K562 (cell line): ENCODE data around the gene SLPI. TPM values are rescaled to one million over a fixed set of nuclear protein-coding genes. Genes with fewer than 3 reads are reported as not detected.

Experiments
- BCOR ChIP-seq: fragments of 450-650 bp; IDR thresholded peaks from 2 replicates; pipeline ENCODE4 v1.6.1; 2016
- LEF1 ChIP-seq: fragments of 450-650 bp; IDR thresholded peaks from 2 replicates; pipeline ENCODE4 v1.6.1; 2016; ENCODE audit warnings: mild to moderate bottlenecking
- PBX2 ChIP-seq, 2 experiments: IDR thresholded peaks in 1 of 2; conservative IDR thresholded peaks in 1 of 2; 2 replicates each; pipeline ENCODE4 v1.6.1; 2016; ENCODE audit warnings: low read depth in 2 of 2, mild to moderate bottlenecking in 1 of 2, missing compliant biosample characterization in 1 of 2, missing genetic modification characterization in 1 of 2, moderate library complexity in 1 of 2
- ZNF354B ChIP-seq: fragments of 250-450 bp; sonication (Bioruptor Pico); IDR thresholded peaks from 2 replicates; pipeline ENCODE4 v1.4.0; 2020
- polyA plus RNA-seq, 8 experiments: library from polyadenylated mRNA; depleted of rRNA in 4 of 8; stranded (reverse) in 5 of 8; unstranded in 3 of 8; fragments of >200 nt; fragmentation: Nextera tagmentation in 2 of 8; fragmentation: Illumina TruSeq in 1 of 8; extraction: Ambion mirVana in 2 of 8; extraction: Trizol in 1 of 8; gene quantifications; 2 replicates each; pipeline versions ENCODE4 v1.2.1 to v1.2.3, GENCODE V29; 2011 to 2014; ENCODE audit warnings: inconsistent platforms in 1 of 8, missing spikeins in 1 of 8
- total RNA-seq, 7 experiments: library from RNA; depleted of rRNA in 6 of 7; stranded (reverse); fragments of >200 nt in 6 of 7; fragmentation: Illumina TruSeq in 2 of 7; extraction: Trizol in 2 of 7; gene quantifications; 2 replicates each; pipeline versions ENCODE4 v1.2.1 to v1.2.3, GENCODE V29; 2011 to 2021; ENCODE audit warnings: low replicate concordance in 1 of 7
- TF ChIP-seq, protein P1 (sequence below), 2 experiments: fragments of 200-800 bp in 1 of 2; sonication (Bioruptor generic) in 1 of 2; sonication (generic) in 1 of 2; formaldehyde crosslinking in 1 of 2; IDR thresholded peaks in 1 of 2; conservative IDR thresholded peaks in 1 of 2; 2 replicates each; pipeline versions ENCODE4 v1.5.0 to v1.6.1; 2016 to 2020; ENCODE audit warnings: missing compliant biosample characterization in 1 of 2, missing genetic modification characterization in 1 of 2, missing genetic modification reagents in 1 of 2
- TF ChIP-seq, protein P2 (sequence below): sonication (generic); formaldehyde crosslinking; IDR thresholded peaks from 2 replicates; pipeline ENCODE4 v1.8.1; 2023; ENCODE audit warnings: mild to moderate bottlenecking, missing genetic modification reagents, moderate library complexity

The SLPI gene
- total and polyA plus RNA-seq, 9 of the 15 experiments (the other 6 are each of a cell fraction or from before 2014, with no cell fraction given): 0.78 TPM; not detected in 8

DNA sequence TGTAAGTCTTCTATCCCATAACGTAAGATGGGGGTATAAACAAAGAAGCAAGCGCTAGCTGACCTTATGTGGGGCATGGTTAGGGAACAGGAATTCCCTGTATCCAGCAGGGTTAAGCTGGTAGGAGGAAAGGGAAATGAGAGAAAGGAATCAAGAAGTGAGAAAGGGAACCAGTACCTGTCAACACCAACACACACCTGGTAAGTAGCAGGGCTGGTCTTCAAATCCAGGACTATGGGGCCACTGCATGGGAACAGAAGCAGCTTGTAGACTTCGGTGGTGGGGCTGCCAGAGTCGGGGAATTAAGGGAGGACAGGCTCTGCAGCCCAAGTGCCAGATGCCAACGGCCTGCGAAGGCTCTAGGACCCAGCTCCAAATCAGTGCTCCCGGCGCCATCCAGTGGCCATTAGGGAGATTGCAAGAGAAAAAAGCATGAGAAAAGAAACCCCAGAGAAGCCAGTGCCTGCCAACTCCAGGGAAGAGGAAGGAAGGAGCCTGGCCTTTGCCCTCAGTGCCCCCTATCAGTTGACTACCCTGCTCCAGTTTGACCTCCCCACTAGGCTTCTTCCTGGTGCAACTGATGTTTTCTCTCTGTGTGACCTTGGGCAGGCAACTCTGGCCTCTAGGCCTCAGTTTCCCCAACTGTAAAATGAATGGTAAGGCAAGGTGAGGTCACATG lies 36.5 kb upstream of the SLPI start (continued):
- TF ChIP-seq, protein P1, sequence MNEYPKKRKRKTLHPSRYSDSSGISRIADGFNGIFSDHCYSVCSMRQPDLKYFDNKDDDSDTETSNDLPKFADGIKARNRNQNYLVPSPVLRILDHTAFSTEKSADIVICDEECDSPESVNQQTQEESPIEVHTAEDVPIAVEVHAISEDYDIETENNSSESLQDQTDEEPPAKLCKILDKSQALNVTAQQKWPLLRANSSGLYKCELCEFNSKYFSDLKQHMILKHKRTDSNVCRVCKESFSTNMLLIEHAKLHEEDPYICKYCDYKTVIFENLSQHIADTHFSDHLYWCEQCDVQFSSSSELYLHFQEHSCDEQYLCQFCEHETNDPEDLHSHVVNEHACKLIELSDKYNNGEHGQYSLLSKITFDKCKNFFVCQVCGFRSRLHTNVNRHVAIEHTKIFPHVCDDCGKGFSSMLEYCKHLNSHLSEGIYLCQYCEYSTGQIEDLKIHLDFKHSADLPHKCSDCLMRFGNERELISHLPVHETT (CRISPR knock-in tag; conservative IDR thresholded peaks at IDR 0.05 in 1 of 2, IDR thresholded peaks at IDR 0.05 in 1 of 2): no peak
- TF ChIP-seq ZNF354B (CRISPR knock-in tag): no peak
- TF ChIP-seq LEF1: no peak
- TF ChIP-seq PBX2 (CRISPR knock-in tag; IDR thresholded peaks at IDR 0.05; ENCODE audit: low read depth): no peak
- no peak for TF ChIP-seq PBX2 (tag; conservative IDR thresholded peaks at IDR 0.05; ENCODE audit: low read depth)
- TF ChIP-seq, protein P2, sequence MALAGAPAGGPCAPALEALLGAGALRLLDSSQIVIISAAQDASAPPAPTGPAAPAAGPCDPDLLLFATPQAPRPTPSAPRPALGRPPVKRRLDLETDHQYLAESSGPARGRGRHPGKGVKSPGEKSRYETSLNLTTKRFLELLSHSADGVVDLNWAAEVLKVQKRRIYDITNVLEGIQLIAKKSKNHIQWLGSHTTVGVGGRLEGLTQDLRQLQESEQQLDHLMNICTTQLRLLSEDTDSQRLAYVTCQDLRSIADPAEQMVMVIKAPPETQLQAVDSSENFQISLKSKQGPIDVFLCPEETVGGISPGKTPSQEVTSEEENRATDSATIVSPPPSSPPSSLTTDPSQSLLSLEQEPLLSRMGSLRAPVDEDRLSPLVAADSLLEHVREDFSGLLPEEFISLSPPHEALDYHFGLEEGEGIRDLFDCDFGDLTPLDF (CRISPR knock-in tag): no peak
- peak; percentile 63; the same call in 1 of the 2 replicates for TF ChIP-seq BCOR
